Fibroblast of lung (primary cell): ENCODE data around the gene LINC01488. TPM values are rescaled to one million over a fixed set of nuclear protein-coding genes. Genes with fewer than 3 reads are reported as not detected.

ENCODE experiments used
- DNase-seq, 2 donors: peaks; one replicate each; pipeline versions ENCODE4 v3.0.0 to v3.0.0-alpha.2; 2010; ENCODE audit warnings: low read depth in 2 of 2
- H2AFZ ChIP-seq: 2 replicates; pipeline ENCODE4 v1.5.1; 2012; ENCODE audit warnings: low read length, control low read depth, inconsistent platforms
- H3K27ac ChIP-seq: 2 replicates; pipeline ENCODE4 v1.5.1; 2011; ENCODE audit warnings: low read length, control low read depth; ENCODE audit not compliant: insufficient read depth
- H3K27me3 ChIP-seq: 2 replicates; pipeline ENCODE4 v1.5.1; 2011; ENCODE audit warnings: mild to moderate bottlenecking, low read length; ENCODE audit not compliant: control insufficient read depth, insufficient read depth
- H3K36me3 ChIP-seq: 2 replicates; pipeline ENCODE4 v1.5.1; 2011; ENCODE audit warnings: low read length; ENCODE audit not compliant: control insufficient read depth, insufficient read depth
- H3K4me1 ChIP-seq: 2 replicates; pipeline ENCODE4 v1.5.1; 2011; ENCODE audit warnings: low read length; ENCODE audit not compliant: control insufficient read depth, insufficient read depth; ENCODE audit errors: extremely low read depth
- H3K4me2 ChIP-seq: 2 replicates; pipeline ENCODE4 v1.5.1; 2011; ENCODE audit warnings: low read length, control low read depth; ENCODE audit not compliant: insufficient read depth; ENCODE audit errors: extremely low read depth
- H3K4me3 ChIP-seq, 4 experiments: fragments of 200-600 bp in 1 of 4; sonication (generic) in 1 of 4; replicated peaks in 1 of 4; 2 replicates each; pipeline ENCODE4 v1.5.1; 2011 to 2016; ENCODE audit warnings: low read length in 4 of 4, low read depth in 3 of 4, mild to moderate bottlenecking in 3 of 4, control low read depth in 2 of 4, inconsistent platforms in 1 of 4, mixed read lengths in 1 of 4; ENCODE audit not compliant: insufficient read depth in 1 of 4; ENCODE audit errors: control extremely low read depth in 1 of 4
- H3K79me2 ChIP-seq: 2 replicates; pipeline ENCODE4 v1.5.1; 2012; ENCODE audit warnings: mild to moderate bottlenecking, low read length, inconsistent platforms; ENCODE audit not compliant: control insufficient read depth, insufficient read depth
- H3K9ac ChIP-seq: 2 replicates; pipeline ENCODE4 v1.5.1; 2011; ENCODE audit warnings: mild to moderate bottlenecking, low read length, control low read depth; ENCODE audit not compliant: insufficient read depth
- H3K9me3 ChIP-seq: 2 replicates; pipeline ENCODE4 v1.5.1; 2012; ENCODE audit warnings: low read depth, low read length; ENCODE audit not compliant: control insufficient read depth, insufficient read depth
- H4K20me1 ChIP-seq: 2 replicates; pipeline ENCODE4 v1.5.1; 2011; ENCODE audit warnings: low read length; ENCODE audit not compliant: control insufficient read depth, insufficient read depth; ENCODE audit errors: extremely low read depth
- EZH2 ChIP-seq: IDR thresholded peaks from 2 replicates; pipeline ENCODE4 v1.5.1; 2012; ENCODE audit warnings: low read length, control low read depth, mild to moderate bottlenecking; ENCODE audit errors: missing control alignments
- polyA plus RNA-seq, 2 donors: library from polyadenylated mRNA; depleted of rRNA in 1 of 2; stranded (reverse) in 1 of 2; unstranded in 1 of 2; fragments of >200 nt; gene quantifications; 2 replicates each; pipeline ENCODE4 v1.2.1, GENCODE V29; 2011 to 2012; ENCODE audit warnings: missing spikeins in 1 of 2
- total RNA-seq: library from RNA; depleted of rRNA; stranded (reverse); fragments of >200 nt; gene quantifications from 2 replicates; pipeline ENCODE4 v1.2.1, GENCODE V29; 2014
- TF ChIP-seq, protein P1 (sequence below), 2 donors: IDR thresholded peaks in 1 of 2; conservative IDR thresholded peaks in 1 of 2; 1 replicate in 1 of 2; 2 replicates in 1 of 2; pipeline ENCODE4 v1.5.1; 2011 to 2012; ENCODE audit warnings: low read length in 2 of 2, control low read depth in 1 of 2, inconsistent platforms in 1 of 2, low read depth in 1 of 2, mild to moderate bottlenecking in 1 of 2

LINC01488 gene
- total and polyA plus RNA-seq, 2 donors (not counting 1 experiment from before 2014, with no cell fraction given): not detected

DNA sequence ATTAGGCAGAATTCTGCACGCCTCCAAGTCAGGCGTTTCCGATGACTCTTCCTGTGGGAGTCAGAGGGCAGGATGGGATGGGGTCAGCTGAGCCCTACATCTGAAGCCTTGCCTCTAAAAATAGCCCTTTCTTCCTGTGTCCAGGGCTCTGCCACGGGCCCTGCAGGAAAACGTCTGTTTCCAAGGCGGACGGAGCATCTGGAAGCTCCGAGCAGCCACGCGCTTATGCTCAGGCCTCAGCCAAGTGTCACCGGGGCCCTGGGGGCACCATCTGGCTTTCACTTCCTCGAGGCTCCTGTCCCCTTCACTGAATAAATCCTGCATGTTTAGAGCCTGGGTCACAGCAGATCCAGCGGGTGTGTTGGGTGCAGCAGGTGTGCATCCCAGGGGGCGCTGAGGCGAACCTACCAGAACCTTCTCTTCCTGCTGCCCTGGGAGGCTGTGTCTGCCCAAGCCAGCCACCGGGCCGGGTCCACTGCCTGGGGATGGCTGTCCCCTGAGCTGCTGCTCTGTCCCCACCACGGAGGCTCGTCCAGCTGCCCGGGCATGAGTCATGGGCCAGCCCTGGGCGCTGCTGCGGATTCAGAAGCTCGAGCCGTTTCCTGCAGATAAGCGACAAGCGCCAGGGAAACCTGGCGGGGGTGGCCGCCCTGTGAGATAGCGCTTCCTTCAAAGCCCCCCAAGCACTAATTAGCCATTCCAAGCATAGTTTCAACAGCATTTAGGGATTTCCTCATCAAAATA lies 32.0 kb upstream of the LINC01488 start:
- Histone ChIP-seq H3K79me2 (no peaks in the 10 kb centered on the region), H3K9me3 (no peaks in the 10 kb centered on the region), H3K27me3 (no peaks in the 10 kb centered on the region), H4K20me1 (no peaks in the 10 kb centered on the region), H2AFZ (no peak overlapping the region), H3K4me2 (no peak overlapping the region), H3K4me1 (peaks cover 19% of the 10 kb centered on the region), H3K27ac (peak overlapping the region; percentile 72), H3K4me3 (no peak overlapping the region), H3K36me3 (no peaks in the 10 kb centered on the region), H3K9ac (no peak overlapping the region)
- peak; percentile 51 to 57 for DNase-seq
- TF ChIP-seq, protein P1, sequence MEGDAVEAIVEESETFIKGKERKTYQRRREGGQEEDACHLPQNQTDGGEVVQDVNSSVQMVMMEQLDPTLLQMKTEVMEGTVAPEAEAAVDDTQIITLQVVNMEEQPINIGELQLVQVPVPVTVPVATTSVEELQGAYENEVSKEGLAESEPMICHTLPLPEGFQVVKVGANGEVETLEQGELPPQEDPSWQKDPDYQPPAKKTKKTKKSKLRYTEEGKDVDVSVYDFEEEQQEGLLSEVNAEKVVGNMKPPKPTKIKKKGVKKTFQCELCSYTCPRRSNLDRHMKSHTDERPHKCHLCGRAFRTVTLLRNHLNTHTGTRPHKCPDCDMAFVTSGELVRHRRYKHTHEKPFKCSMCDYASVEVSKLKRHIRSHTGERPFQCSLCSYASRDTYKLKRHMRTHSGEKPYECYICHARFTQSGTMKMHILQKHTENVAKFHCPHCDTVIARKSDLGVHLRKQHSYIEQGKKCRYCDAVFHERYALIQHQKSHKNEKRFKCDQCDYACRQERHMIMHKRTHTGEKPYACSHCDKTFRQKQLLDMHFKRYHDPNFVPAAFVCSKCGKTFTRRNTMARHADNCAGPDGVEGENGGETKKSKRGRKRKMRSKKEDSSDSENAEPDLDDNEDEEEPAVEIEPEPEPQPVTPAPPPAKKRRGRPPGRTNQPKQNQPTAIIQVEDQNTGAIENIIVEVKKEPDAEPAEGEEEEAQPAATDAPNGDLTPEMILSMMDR (conservative IDR thresholded peaks at IDR 0.05 in 1 of 2, IDR thresholded peaks at IDR 0.05 in 1 of 2; ENCODE audit: low read depth in 1 of 2, low read length in 2 of 2): peak in 1 of 2 donors; percentile 23
- no peak for TF ChIP-seq EZH2

DNA sequence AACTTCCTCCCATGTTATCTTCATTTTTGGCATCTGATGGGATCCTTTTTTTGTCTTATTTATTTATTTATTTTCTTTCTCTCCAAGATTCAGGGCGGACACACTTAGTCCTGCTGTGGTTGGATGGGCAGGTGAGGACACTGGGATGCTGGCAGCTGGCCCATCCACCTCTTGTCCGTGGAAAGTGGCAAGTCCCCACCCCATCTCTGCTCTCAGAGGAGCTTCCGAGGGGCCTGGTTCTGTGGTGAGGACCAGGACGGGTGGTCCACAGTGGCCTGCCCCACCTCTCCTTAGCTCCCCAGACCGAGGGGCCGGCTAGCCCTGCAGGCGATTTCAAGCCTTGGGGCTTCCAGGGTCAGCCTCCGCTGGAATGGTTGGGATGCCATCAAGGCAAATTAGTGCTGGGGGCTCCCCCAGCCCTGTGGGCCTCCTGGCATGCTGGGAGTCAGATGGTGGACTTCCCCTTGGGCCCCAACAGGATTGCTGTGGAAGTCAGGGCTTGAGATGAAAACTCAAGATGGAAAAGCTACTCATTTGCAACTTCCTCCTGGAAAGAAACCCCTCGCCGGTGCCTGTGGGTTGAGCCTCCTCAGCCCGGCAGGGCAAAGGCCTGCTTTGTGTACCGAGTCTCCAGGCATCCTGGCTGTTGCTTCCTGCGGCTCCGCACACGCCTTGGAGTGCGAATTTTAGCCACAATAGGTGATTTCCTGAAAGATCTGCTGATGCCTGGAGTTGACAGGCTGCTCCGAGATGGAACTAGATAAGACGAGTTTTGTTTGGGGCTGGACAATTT lies 31.2 kb upstream of the LINC01488 start:
- Histone ChIP-seq H4K20me1 (no peaks in the 10 kb centered on the region), H3K4me2 (no peak overlapping the region), H3K27ac (peak overlapping the region; percentile 19), H3K4me1 (peaks cover 19% of the 10 kb centered on the region), H3K9ac (no peak overlapping the region), H3K79me2 (no peaks in the 10 kb centered on the region), H3K27me3 (no peaks in the 10 kb centered on the region), H3K36me3 (no peaks in the 10 kb centered on the region), H2AFZ (no peak overlapping the region), H3K4me3 (no peak overlapping the region), H3K9me3 (no peaks in the 10 kb centered on the region)
- DNase-seq: no peak
- TF ChIP-seq, protein P1 (conservative IDR thresholded peaks at IDR 0.05 in 1 of 2, IDR thresholded peaks at IDR 0.05 in 1 of 2; ENCODE audit: low read depth in 1 of 2, low read length in 2 of 2): no peak
- no peak for TF ChIP-seq EZH2

DNA sequence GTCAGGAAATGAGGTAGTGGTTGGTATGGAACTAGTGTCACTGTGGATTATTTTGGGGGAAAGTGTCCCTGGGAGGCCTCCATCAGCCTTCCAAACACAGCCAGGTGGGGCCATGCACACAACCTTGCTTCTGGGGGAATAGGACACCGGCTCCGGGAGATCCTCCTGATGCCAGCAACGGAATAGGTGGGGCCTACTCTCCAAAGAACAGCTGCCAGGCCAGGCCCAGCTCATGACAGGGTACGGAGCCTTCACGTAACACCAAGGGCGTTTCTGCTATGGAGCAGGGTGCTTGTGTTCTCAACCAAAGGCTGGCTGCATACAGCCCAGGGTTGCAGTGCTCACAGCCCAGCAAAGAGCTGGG lies 30.6 kb upstream of the LINC01488 start:
- Histone ChIP-seq H3K4me2 (no peak overlapping the region), H3K27me3 (no peaks in the 10 kb centered on the region), H2AFZ (no peak overlapping the region), H3K9ac (no peak overlapping the region), H3K79me2 (no peaks in the 10 kb centered on the region), H3K4me3 (no peak overlapping the region), H3K9me3 (no peaks in the 10 kb centered on the region), H3K4me1 (peaks cover 19% of the 10 kb centered on the region), H4K20me1 (no peaks in the 10 kb centered on the region), H3K36me3 (no peaks in the 10 kb centered on the region), H3K27ac (no peak overlapping the region)
- no peak for TF ChIP-seq EZH2
- TF ChIP-seq, protein P1 (conservative IDR thresholded peaks at IDR 0.05 in 1 of 2, IDR thresholded peaks at IDR 0.05 in 1 of 2; ENCODE audit: low read depth in 1 of 2, low read length in 2 of 2): no peak
- no peak for DNase-seq
